Hematopoietic multipotent progenitor cell treated with erythropoietin and hydrocortisone succinate and interleukin-3 and kit ligand, for 4 days (in vitro differentiated cells): ENCODE data around the gene ADIPOR2.

ENCODE experiments used
- DNase-seq: peaks from one replicate; pipeline ENCODE4 v3.0.0-alpha.2; 2015

Gene ADIPOR2

GRCh38 chr12:1738446-1738845 is 47.6 kb downstream of the ADIPOR2 start:
- no peak for DNase-seq

- DNase-seq: no peak
Measured at GRCh38 chr12:1739368-1739767, 48.5 kb downstream of the ADIPOR2 start.

GRCh38 chr12:1740161-1740948 is 49.5 kb downstream of the ADIPOR2 start:
- DNase-seq: no peak

- DNase-seq: no peak
Measured at GRCh38 chr12:1741154-1741949, 50.5 kb downstream of the ADIPOR2 start.

GRCh38 chr12:1744932-1745331 is 54.1 kb downstream of the ADIPOR2 start:
- no peak for DNase-seq

GRCh38 chr12:1747609-1748008 is 56.7 kb downstream of the ADIPOR2 start:
- no peak for DNase-seq

GRCh38 chr12:1749019-1749418 is 58.1 kb downstream of the ADIPOR2 start:
- DNase-seq: no peak

- no peak for DNase-seq
Measured at GRCh38 chr12:1750300-1750699, 59.4 kb downstream of the ADIPOR2 start.

GRCh38 chr12:1758376-1758775 is 67.5 kb downstream of the ADIPOR2 start:
- DNase-seq: no peak

GRCh38 chr12:1758887-1759286 is 68.0 kb downstream of the ADIPOR2 start:
- DNase-seq: no peak

- DNase-seq: no peak
Measured at GRCh38 chr12:1760566-1761382, 69.9 kb downstream of the ADIPOR2 start.

- no peak for DNase-seq
Measured at GRCh38 chr12:1761857-1762256, 71.0 kb downstream of the ADIPOR2 start.

- DNase-seq: no peak
Measured at GRCh38 chr12:1763153-1763552, 72.3 kb downstream of the ADIPOR2 start.

GRCh38 chr12:1766110-1766509 is 75.2 kb downstream of the ADIPOR2 start:
- no peak for DNase-seq

GRCh38 chr12:1767407-1768090 is 76.7 kb downstream of the ADIPOR2 start:
- DNase-seq: no peak

- DNase-seq: no peak
Measured at GRCh38 chr12:1768615-1769014, 77.7 kb downstream of the ADIPOR2 start.

GRCh38 chr12:1769809-1770494 is 79.1 kb downstream of the ADIPOR2 start:
- DNase-seq: no peak

- no peak for DNase-seq
Measured at GRCh38 chr12:1773937-1774655, 83.2 kb downstream of the ADIPOR2 start.

GRCh38 chr12:1776170-1776921 is 85.5 kb downstream of the ADIPOR2 start:
- peak; percentile 19 for DNase-seq

- no peak for DNase-seq
Measured at GRCh38 chr12:1777798-1778197, 86.9 kb downstream of the ADIPOR2 start.

- DNase-seq: no peak
Measured at GRCh38 chr12:1778911-1779310, 88.0 kb downstream of the ADIPOR2 start.
